ENCODE data around the gene KNOP1.

GRCh38 chr16:19677402-19677801, 40.6 kb downstream of the KNOP1 start:
- no peak for TF ChIP-seq EP300 (IDR thresholded peaks at IDR 0.05)
- no peak for TF ChIP-seq CTCF (IDR thresholded peaks at IDR 0.05)
- no peak for TF ChIP-seq POLR2A (IDR thresholded peaks at IDR 0.05)

Measured in tibial nerve (tissue), 4 donors.